GM19395 (cell line): ENCODE results near the gene PATJ.
"Not testable (repeated sequence)": the region's sequence is repeated elsewhere in the genome, so short reads cannot be mapped to it uniquely, and the experiment has no call there.

Source experiments
- ATAC-seq: cut with Tn5 transposase; IDR thresholded peaks from one replicate; pipeline ENCODE4 v1.9.1; 2021; ENCODE audit warnings: mild to moderate bottlenecking, moderate library complexity; ENCODE audit not compliant: unreplicated experiment

Gene PATJ

DNA sequence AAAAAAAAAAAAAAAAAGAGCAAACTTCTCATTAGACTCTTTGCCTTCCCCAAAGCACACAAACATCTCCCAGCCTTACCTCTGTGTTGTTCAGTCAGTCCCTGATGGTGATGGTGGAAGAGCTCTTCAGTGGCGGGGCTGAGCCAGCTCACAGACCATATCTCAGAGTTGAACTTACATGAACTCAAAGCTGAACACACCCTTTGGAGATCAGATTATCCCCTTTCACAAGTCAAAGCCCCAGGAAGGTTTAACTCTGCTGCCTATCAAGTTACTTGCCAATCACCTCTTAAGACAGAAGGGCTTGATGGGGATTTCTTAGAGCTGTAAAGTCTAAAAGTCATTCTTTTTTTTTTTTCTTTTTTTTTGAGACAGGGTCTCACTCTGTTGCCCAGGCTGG, 397.1 kb downstream of the PATJ start:
- ATAC-seq, result no peak

DNA sequence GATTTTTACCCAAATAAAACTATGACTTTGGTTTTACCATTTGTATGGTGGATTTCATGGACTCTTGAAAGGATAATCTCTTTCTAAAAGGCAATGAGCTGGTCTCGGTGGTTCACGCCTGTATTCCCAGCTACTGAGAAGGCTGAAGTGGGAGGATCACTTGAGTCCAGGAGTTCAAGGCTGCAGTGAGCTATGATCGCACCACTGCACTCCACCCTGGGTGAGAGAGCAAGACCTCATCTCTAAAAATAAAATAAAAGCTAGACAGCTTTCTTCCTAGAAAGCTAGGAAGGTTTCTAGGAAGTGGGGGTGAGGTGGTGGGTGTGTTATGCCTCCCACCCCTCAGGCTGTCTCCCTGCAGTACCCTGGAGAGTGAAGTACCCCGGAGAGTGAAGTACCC, 398.4 kb downstream of the PATJ start:
- no peak for ATAC-seq

DNA sequence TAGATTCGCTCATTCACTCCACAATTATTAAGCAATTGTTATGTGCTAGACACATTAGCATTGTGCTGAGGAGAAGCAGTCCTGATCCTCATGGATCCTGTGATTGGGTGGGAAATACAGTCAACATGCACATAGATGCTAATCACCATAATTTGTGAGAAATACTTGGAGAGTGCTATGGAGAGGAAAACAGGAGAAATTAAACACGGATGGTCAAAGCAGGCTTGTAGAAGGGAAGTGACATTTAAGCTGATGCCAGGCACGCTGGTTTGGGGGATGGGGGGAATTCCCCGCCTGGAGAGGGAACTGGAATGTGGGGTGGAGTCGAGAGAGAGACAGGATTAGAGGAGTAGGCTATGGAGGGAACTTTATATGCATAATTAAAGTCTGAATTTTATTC, 400.2 kb downstream of the PATJ start:
- ATAC-seq, result no peak

DNA sequence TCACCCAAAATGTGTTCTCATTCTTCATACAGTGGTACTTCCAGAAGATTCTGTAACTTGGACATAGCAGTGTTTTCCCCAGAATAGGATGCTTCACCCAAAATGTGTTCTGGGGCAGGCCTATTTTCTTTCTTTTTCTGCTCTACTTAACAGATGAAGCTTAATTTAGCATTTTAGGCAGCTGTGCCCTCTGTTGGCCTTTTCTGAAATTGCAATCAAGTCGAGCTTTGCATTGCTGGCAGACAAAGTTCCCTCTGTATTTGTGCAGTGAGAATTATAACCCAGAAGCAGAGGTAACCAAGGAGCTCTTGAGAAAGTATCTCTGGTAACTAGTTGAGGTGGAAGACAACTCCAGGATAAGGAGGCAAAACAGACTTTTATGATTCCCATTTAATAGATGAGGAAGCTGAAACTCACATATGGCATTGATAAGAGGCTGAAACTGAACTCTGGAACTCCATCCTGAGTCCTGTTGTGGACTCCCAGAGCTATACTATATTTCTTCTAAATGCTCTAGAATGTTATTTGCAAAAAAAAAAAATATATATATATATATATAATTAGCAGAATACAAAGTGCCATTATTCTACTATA, 402.1 kb downstream of the PATJ start:
- no peak for ATAC-seq

DNA sequence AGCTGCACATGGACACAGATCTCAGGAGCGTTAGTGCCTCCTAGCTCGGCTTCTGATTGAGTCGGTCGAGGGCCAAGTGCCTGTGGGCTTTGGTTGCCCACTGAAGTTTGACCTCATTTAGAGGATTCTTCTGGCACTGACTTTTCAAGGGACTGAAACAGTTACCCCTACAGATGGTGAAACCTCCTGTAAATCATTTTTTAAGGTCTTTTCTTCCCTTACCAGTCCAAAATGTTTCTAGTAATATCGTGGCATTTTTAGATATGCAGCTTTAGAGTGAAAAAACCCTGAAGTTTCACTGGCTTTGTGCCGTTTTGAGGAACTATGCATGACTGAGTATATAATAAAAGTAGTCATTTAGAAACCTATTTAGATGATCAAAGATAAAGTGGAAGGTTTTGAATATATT, 417.7 kb downstream of the PATJ start:
- peak; percentile 86 for ATAC-seq

DNA sequence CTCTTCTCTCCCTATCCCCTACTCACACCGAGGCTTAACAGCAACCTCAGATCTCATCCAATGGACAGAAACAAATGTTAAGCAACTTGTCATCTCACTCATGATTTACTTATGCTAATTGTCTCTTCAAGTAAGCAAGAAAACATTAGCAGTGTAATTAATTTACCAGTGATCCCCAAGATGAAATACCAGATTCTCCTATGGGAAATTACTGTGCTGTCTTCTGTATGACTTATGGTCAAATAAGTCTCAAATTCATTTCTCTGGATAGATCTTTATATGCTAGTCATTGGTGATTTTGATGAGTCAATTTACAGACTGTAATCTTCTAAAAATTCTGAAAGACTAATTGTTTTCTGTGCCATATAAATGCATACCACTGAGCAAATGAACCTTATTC, 419.4 kb downstream of the PATJ start:
- no peak for ATAC-seq

DNA sequence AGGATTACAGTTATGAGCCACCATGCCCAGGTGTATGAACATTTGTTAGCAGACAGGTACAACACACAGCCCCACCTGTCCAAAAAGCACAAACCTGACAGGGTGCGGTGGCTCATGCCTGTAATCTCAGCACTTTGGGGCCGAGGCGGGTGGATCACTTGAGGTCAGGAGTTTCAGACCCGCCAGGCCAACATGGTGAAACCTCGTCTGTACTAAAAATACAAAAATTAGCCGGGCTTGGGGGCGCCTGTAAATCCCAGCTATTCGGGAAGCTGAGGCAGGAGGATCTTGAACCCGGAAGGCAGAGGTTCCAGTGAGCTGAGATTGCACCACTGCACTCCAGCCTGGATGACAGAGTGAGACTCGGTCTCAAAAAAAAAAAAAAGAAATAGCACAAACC, 428.1 kb downstream of the PATJ start:
- ATAC-seq, result not testable (repeated sequence)

DNA sequence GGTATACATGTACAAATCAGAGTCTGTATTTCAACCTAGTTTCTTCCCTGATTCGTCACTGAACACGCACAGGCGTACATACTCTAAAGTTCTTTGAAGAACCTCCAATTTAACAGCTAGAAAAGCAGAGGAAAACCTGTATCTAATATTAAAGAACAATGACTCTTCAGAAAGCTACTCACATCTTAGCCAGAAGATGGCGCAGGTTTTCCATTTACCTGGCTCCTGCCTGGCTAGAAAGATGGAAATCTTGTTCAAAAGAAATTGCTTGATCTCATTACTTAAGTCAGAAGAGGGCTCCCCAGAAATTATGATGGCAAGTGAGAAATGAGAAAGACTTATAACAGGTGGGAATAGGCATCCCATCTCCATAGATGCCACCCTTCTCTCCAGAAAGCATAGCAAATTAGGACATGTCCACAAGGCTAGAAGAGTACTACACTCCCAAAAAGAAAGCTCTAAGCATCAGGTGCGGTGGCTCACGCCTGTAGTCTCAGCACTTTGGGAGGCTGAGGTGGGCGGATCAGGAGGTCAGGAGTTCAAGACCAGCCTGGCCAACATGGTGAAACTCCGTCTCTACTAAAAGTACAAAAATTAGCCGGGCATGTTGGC, 433.4 kb downstream of the PATJ start:
- ATAC-seq, result peak; percentile 69

DNA sequence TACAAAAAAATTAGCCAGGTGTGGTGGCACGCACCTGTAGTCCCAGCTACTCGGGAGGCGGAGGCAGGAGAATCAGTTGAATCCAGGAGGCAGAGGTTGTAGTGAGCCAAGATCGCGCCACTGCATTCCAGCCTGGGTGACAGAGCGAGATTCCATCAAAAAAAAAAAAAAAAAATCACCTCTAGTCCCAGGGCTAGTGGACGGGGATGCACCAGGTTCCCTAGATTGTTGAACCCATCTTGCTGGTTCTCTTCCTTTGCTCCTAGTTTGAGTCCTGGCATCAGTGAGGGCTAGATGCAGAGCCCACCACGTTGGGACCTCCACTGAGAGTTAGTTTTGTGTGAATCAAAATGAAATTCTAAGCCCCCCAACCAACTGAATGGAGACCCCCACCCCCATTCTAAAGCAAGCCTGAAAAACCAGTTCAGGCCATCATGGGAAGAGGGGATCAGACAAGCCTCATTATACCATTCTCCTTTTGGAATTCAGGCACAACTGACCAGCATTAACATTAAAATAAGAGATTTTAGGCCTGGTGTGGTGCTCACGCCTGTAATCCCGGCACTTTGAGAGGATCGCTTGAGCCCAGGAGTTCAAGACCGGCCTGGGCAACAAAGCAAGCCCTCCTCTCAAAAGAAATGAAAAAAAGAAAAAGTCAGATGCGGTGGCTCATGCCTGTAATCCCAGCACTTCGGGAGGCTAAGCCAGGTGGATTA, 434.5 kb downstream of the PATJ start:
- ATAC-seq, result no peak

DNA sequence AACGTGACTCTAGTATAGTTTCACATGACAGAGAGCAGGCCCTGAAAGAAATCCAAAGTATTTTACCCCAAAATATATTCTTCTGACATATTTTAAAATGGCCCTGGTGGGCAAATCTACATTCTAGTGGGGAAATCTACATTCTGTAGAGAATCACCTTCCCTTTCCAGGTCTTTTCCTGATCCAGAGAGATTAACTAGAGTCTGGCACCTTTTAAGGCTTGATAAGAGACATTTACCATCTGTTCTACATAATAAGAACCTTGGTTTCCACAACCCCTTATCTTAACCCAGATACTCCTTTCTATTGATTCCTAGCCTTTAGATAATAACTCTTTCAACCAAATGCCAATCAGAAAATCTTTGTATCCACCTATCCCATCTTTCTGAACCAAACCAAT, 435.3 kb downstream of the PATJ start:
- ATAC-seq, result no peak

DNA sequence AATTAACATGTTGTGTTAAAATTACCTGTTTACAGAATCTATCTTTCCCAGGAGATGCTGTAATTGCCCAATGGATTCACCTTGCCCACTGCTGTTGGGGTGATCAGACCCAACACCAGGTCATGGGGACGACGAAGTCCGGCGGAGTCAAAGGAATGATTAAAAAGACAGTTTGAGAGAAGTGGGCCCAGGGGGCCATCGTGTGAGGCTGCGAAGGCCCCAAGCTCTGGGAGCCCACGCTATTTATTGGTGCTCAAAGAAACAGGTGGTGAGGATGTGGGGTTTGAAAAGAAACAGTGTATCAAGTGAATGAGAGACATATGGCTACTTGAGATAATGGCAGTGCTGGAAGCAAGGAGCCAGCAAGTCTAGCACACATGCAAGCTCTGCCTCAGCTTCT, 436.1 kb downstream of the PATJ start:
- ATAC-seq, result no peak

DNA sequence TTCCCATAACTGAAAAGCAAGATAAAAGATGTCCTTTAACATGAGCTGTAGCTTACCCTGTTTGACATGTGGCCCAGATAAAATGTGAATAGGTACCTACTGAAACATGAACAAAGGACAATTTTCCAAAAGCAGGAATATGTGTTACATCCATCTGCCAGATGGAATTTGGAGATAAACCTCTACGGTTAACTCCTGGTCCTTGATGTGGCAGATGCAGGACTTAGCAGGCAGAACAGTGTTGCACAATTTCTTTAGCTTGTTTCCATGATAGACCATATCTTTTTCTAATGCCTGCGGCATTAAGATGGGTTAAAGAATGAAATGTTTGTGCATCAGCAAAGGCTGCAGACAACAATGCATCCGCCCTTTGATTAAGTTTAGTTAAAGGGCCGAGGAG, 437.8 kb downstream of the PATJ start:
- not testable (repeated sequence) for ATAC-seq

DNA sequence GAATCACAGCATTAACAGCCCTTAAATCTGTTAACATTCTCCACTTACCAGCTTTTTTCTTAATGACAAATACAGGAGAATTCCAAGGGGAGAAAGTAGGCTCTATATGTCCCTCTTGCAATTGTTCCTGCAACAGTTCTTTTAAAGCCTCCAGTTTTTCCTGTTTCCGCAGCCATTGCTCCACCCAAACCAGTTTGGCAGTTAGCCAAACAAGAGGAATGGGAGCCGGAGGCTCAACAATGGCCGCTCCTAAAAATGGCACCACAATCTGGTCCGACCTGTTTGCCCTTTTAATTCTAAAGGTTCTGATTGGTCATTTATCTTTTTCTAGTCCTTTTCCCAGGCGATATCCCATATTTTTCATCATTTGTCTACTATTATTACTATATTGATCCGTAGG, 438.4 kb downstream of the PATJ start:
- no peak for ATAC-seq

DNA sequence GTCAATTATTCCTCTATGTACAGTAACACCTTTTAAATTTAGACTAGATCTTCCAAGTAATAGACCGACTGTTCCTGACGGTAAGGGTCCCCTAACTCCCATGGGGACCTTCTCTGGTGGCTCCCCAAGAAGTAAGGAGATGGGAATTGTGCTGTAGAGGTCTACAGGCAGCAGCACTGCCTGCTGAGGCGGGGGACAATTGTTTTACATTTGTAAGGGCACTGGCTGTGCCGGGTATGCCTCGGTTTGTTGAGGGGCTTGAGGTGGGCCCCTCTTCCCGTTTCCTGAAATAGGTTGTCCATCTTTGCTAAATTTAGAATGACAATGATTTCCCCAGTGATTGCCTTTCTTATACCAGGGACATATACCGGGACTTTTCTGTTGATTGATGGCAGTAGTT, 439.3 kb downstream of the PATJ start:
- ATAC-seq, result no peak

DNA sequence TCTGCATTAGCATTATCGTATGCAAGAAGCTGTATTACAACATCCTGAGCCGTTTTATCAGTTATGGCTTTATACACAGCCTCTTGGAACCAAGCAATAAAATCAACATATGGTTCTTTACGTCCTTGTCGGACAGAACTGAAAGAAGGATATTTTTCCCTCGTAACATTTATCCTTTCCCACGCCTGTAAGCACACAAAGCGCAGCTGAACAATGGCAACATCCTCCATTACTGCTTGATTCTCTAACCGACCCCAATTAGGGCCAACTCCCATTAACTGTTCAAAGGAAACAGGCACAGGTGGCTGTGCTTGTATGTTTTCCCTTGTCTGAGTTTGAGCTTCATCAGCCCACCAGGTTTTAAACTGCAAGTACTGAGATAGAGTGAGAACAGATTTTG, 439.9 kb downstream of the PATJ start:
- not testable (repeated sequence) for ATAC-seq

DNA sequence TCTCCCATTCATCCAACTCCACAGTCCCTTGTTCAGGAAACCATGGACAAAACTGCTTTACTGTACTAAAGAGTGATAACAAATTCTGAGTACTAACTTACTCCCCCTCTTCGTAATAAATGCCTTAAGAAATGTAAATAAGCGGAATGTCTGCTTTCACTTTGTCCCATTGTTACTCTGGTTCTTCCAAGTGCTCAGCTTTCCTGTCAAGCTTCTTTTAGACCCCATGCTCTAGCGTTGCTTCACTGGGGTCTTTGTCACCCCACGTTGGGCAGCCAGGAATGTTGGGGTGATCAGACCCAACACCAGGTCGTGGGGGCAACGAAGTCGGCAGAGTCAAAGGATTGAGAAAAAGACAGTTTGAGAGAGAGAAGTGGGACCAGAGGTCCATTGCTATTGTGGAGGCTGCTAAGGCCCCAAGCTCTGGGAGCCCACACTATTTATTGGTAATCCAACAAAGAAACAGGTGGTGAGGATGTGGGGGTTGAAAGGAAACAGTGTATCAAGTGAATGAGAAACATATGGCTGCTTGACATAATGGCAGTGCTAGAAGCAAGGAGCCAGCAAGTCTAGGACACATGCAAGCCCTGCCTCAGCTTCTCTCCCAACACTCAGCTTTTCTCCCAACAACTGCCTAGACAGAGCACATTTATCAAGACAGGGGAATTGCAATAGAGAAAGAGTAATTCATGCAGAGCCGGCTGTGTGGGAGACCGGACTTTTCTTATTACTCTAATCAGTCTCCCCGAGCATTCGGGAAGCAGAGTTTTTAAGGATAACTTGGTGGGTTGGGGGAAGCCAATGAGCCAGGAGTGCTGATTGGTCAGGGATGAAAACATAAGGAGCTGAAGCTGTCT, 441.1 kb downstream of the PATJ start:
- ATAC-seq, result not testable (repeated sequence)

DNA sequence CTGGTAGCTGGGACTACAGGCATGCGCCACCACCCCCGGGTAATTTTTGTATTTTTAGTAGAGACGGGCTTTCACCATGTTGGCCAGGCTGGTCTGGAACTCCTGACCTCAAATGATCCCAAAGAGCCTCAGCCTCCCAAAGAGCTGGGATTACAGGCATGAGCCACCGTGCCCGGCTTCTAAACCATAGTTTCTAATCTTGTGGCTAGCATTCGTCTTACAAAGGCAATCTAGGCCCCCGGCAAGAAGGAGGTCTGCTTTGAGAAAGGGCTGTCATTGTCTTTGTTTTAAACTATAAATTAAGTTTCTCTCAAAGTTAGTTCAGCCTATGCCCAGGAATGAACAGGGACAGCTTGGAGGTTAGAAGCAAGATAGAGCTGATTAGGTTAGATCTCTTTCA, 442.1 kb downstream of the PATJ start:
- ATAC-seq, result no peak

DNA sequence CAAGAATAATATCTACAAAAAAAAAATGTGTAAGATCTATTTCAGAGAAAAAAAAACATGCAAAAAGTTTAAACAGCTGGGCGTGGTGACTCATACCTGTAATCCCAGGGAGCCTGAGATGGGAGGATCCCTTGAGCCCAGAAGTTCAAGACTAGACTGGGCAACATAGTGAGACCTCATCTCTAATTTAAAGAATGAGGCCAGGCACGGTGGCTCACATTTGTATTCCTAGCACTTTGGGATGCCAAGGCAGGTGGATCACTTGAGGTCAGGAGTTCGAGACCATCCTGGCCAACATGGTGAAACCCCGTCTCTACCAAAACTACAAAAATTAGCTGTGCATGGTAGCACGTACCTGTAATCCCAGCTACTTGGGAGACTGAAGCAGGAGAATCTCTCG, 443.0 kb downstream of the PATJ start:
- ATAC-seq, result not testable (repeated sequence)

DNA sequence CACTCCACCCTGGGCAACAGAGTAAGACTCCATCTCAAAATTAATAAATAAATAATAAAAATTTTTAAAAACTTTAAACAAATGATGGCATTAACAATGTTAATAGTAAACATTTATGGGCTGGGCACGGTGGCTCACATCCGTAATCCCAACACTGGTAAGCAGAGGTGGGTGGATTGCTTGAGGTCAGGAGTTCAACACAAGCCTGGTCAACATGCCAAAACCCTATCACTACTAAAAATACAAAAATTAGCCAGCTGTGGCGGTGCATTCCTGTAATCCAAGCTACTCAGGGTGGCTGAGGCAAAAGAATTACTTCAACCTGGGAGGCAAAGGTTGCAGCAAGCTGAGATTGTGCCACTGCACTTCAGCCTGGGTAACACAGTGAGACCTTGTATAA, 443.4 kb downstream of the PATJ start:
- no peak for ATAC-seq

DNA sequence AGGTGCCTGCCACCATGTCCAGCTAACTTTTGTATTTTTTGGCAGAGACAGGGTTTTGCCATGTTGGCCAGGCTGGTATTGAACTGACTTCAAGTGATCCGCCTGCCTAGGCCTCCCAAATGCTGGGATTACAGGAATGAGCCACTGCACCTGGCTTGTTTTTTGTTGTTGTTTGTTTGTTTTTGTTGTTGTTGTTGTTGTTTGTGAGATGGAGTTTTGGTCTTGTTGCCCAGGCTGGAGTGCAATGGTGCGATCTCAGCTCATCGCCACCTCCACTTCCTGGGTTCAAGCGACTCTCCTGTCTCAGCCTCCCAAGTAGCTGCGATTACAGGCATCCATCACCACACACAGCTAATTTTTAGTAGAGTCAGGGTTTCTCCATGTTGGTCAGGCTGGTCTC, 445.3 kb downstream of the PATJ start:
- ATAC-seq, result no peak

DNA sequence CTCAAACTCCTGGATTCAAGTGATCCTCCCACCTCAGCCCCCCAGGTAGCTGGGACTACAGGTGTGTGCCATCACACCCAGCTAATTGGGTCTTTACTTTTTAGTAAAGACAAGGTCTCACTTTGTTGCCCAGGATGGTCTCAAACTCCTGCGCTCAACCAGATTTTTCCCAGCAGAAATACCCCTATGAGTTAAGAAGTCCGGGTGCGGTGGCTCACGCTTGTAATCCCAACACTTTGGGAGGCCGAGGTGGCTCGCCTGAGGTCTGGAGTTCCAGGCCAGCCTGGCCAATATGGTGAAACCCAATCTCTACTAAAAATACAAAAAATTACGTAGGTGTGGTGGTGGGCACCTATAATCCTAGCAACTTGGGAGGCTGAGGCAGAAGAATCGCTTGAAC, 445.8 kb downstream of the PATJ start:
- ATAC-seq, result no peak
